HUES6 (cell line): ENCODE data around the gene ZNF33A.

Source experiments
- H3K27ac ChIP-seq: 2 replicates; pipeline ENCODE4 v1.7.0; 2013; ENCODE audit warnings: low read depth, mild to moderate bottlenecking, low read length, inconsistent platforms
- H3K27me3 ChIP-seq: 2 replicates; pipeline ENCODE4 v1.6.1; 2013; ENCODE audit warnings: low read length; ENCODE audit not compliant: control insufficient read depth, insufficient read depth
- H3K36me3 ChIP-seq: 2 replicates; pipeline ENCODE4 v1.6.1; 2013; ENCODE audit warnings: low read length; ENCODE audit not compliant: control insufficient read depth, insufficient read depth
- H3K4me1 ChIP-seq: 2 replicates; pipeline ENCODE4 v1.6.1; 2013; ENCODE audit warnings: low read length; ENCODE audit not compliant: control insufficient read depth, insufficient read depth
- H3K4me3 ChIP-seq: 2 replicates; pipeline ENCODE4 v1.5.1; 2013; ENCODE audit warnings: low read depth, low read length
- H3K9ac ChIP-seq: one replicate; pipeline ENCODE4 v1.6.1; 2013; ENCODE audit warnings: mild to moderate bottlenecking, low read length
- H3K9me3 ChIP-seq: 2 replicates; pipeline ENCODE4 v1.6.1; 2013; ENCODE audit warnings: low read depth, low read length; ENCODE audit not compliant: control insufficient read depth, insufficient read depth

The ZNF33A gene

DNA sequence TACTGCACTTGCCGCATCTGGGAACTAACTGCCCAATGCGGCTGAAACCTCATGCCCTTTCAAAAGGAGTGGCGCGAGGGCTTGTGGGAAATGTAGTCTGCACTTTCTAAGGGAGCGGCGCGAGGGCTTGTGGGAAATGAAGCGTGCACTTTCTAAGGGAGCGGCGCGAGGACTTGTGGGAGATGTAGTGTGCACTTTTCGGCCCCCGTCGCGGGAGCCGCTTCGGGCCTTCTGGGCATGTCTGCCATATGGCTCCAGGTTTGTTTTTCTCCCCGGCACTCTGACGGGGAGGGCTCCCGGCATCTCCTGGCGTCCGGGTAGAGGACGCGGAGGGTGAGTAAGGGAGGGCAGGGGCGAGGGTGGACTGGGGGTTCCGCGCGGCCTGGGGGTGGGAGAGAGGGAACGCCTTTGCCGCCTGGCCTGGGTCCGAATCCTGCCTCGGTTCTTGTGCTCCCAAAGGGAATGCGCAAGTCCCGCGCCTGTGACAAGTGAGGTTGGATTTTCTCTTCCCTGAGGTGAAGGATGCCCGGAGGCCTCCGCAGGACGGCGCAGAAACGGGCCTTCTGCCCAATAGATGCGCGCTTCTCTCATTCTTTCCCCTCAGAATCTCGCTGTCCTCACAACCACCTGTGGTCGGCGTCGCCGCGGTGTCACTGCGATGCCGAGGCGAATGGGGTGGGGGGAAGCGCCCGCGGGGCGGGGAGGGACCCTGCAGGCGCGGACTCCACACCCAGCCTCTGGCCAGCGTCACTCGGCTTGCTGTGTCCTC, 83.9 kb downstream of the ZNF33A start, which contains the start of gene ZNF37A:
Gene ZNF37A, plus strand, starts transcription at position 180 of the 769 bp plus-strand sequence. CDS start 2,281 bp downstream, outside the sequence.
- H3K9me3 ChIP-seq = peaks cover 56% of the 10 kb centered on the region
- H3K4me1 ChIP-seq = no peaks in the 10 kb centered on the region
- no peak within 1 kb of the TSS for H3K9ac ChIP-seq
- peak within 1 kb of the TSS; percentile 47; the same call in 1 of the 2 replicates for H3K4me3 ChIP-seq
- no peak within 1 kb of the TSS for H3K27ac ChIP-seq
- H3K36me3 ChIP-seq = no peaks in the 10 kb centered on the region
- H3K27me3 ChIP-seq = no peaks in the 10 kb centered on the region; the same call in 1 of the 2 replicates

DNA sequence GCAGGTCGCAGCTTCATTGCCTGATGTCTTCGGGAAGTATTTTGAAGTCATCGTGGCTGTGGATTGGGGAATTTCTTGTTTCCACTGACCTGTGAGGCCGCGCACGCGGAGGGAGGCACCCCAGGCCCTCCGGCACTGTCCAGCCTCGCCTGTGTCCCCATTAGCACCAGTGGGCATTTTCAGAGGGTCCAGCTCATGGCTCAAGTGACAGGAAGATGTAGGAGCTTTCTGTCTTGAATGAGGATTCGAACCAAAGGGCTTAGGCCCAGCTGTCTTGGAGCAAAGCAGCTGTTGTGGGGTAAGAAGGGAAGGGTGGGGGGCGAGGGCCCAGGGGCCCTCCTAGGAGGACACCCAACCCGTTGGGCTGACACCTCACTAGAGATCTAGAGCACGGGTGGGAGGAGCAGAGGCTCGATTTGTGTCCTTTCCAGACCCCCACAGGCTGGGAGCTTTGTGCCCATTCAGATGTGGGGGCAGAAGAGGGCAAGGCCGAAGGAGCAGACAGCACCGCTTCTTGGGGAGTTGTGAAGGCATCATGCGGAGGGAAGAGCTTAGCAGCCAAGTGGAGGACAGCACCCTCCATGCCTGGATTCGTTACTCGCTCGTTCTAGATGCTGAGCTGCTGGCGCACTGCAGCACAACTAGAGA, 84.6 kb downstream of the ZNF33A start:
- no peaks in the 10 kb centered on the region for H3K4me1 ChIP-seq
- no peaks in the 10 kb centered on the region; the same call in 1 of the 2 replicates for H3K27me3 ChIP-seq
- peak overlapping the region; percentile 47; the same call in 1 of the 2 replicates for H3K4me3 ChIP-seq
- no peak overlapping the region for H3K9ac ChIP-seq
- H3K27ac ChIP-seq = no peak overlapping the region
- H3K9me3 ChIP-seq = peaks cover 55% of the 10 kb centered on the region
- no peaks in the 10 kb centered on the region for H3K36me3 ChIP-seq

- Histone ChIP-seq H3K4me3 (no peak overlapping the region), H3K9ac (no peak overlapping the region), H3K27ac (no peak overlapping the region), H3K27me3 (no peaks in the 10 kb centered on the region), H3K9me3 (peaks cover 46% of the 10 kb centered on the region), H3K4me1 (no peaks in the 10 kb centered on the region), H3K36me3 (no peaks in the 10 kb centered on the region)
Observed at GRCh38 chr10:38102880-38103279, 92.4 kb downstream of the ZNF33A start.

DNA sequence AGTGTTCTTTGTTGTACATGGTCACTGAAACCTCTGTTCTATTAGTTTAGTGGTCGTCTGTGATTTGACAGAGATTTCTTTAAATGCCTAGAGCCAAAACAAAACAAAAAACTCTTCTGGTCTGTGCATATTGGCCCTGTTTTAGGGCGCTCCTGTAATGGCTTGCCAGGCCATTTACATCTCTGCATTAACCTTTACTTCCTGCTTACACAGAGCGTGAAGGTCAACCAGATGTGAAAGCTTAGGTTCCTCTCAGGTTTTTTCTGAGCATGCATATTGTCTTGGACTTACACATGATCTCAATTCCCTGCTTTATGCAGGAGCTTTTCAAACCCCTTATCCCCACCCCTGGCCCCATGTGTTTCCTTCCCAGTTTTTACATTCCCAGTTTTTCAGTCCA, 93.3 kb downstream of the ZNF33A start:
- H3K36me3 ChIP-seq = no peaks in the 10 kb centered on the region
- H3K9me3 ChIP-seq = peaks cover 44% of the 10 kb centered on the region
- H3K27me3 ChIP-seq = no peaks in the 10 kb centered on the region
- no peak overlapping the region for H3K27ac ChIP-seq
- H3K9ac ChIP-seq = no peak overlapping the region
- H3K4me3 ChIP-seq = no peak overlapping the region
- no peaks in the 10 kb centered on the region for H3K4me1 ChIP-seq

DNA sequence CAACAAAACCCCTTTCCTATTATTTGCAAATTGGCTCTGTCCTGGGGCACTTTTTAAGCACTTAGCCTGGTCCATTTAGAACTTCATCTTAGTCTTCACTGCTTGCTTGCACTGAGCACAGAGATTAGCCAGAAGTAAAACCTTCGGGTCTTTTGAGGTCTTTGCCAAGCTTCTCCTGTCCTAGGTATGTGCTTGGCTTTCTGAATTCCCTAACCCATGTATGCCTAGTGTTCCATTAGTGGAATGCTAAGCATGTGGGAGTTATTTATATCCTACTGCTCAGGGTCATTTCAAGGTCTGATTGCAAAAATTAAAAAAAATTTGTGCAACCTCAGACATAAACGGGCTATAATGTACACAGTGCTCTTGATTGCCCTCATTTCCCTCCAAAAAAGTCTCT, 101.7 kb downstream of the ZNF33A start:
- Histone ChIP-seq H3K9me3 (peaks cover 46% of the 10 kb centered on the region), H3K27ac (no peak overlapping the region), H3K36me3 (no peaks in the 10 kb centered on the region), H3K9ac (no peak overlapping the region), H3K4me1 (no peaks in the 10 kb centered on the region), H3K27me3 (no peaks in the 10 kb centered on the region), H3K4me3 (no peak overlapping the region)
